HL-60/S4 (cell line): ENCODE data around the gene B4GALNT4.
"Not testable (repeated sequence)": the region's sequence is repeated elsewhere in the genome, so short reads cannot be mapped to it uniquely, and the experiment has no call there.

ENCODE experiments used
- in situ Hi-C: fragments of 300-500 bp; cut with MboI; formaldehyde crosslinking; loops from 2 replicates; pipeline ENCODE4 v1.14.3; 2022; ENCODE audit warnings: low sequenced_read_pairs

B4GALNT4 gene

GRCh38 chr11:390175-390574 is 20.9 kb downstream of the B4GALNT4 start:
- in situ Hi-C loops: no loop called here

- in situ Hi-C loops: no loop called here
Measured at GRCh38 chr11:391117-392017, 22.1 kb downstream of the B4GALNT4 start.

DNA sequence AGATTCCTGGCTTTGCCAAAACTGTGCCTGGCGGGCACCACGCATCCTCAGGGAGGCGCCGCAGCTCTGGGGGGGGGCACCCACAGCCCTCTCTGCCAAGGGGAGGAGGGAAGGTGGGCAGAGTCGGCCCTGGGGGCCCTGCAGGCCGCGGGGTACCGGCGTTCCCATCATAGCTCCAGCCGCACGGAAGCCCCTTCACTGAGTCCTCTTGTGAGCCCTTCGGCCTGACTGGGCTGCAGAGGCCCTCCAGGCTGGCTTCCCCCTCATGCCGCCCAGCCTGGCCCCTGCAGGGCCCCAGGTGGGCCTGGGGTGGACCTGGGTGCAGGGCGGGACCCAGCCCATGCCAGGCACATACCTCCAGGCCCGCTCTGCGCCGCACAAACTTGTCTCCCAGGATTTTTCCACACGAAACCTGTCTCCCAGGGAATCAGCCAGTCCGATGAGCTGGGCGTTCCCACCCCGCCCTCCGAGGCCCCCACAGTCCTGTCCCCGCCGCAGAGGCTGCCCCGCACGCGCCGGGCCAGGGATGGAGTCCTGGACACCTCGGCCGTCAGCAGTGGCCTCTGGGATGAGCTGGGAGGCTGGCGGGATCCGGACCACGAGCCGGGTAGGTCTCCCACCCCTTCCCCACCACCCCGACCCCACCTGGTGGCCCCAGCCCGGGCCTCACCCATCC is 22.9 kb downstream of the B4GALNT4 start:
- in situ Hi-C loops: no loop called here

DNA sequence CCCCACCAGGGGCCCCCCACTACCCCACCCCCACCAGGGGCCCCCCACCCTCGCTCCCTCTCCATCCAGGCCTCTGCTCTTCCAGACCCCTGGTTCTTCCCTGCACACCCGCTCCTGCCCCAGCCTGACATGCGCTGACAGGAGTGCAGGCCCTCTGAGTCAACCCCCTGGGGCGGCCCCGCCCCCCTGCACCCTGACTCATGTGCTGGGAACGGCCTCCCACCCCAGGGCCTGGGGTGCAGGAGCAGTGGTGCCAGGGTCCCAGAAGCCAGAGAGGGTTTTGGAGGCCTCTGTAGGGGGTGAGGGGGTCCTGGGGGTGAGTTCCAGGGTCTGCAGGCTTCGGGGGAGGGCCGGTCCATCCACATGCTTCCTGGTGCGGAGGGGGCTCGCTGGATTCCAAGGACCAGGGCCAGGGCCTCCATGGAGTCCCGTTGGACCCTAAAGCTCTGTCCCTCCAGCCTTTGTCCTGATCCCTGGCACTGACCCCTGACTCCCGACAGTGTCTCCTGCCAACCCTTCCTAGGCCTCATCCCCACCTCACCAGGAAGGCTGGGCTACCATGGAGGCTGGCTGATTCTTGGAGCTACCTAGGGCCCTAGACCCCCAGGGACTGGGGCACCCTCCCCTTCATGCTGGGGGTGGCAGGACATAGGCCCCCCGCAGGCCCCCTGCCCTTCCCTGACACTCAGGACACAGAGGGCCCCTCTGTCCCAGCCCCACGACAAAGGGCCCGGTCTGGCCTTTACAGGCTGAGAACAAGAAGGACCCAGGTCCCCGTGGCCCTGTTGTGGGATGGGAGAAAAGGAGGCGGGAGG is 24.1 kb downstream of the B4GALNT4 start:
- in situ Hi-C loops: no loop called here

- in situ Hi-C loops: no loop called here
Measured at GRCh38 chr11:394034-394857, 24.9 kb downstream of the B4GALNT4 start, which contains the start of gene PKP3. Gene PKP3 (plus strand): TSS chr11:394209. CDS start chr11:394293, 84 bp downstream.

DNA sequence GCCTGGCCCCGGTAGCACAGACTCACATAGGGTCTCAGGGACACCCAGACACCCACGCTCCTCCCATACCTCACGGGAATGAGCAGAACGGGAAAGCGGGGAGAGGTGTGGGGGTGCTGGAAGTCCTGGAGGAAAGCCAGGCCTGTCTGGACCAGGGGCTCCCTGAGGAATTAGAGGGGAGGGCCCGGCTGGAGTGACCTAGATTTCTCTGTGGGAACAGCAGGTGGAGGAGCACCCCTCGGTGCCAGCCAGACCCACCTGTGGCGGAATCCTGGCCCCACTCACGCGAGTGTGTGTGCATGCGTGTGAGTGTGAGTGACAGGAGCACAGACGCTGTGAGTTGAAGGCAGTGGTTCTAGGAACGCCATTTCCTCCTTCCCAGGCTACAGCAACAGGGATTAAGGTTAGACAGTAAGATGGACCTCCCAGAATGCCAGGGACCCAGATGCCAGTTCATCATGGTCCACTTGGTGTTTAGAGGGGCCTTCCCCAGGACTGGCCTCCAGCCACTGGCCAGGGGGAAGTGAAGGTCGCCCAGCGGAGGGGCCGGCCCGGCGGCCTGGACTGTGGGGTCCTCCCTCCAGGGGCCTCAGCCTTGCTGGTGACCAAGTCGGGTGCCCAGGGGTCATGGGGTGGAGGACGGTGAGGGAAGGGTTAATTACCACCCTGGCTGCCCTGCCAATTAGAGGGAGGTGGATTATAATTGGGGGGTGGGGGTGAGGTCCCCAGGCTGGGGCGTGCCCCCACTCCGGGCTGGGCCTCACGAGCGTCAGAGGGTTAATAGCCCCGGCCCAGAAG is 25.8 kb downstream of the B4GALNT4 start:
- in situ Hi-C loops: no loop called here

- in situ Hi-C loops: no loop called here
Measured at GRCh38 chr11:395866-396265, 26.6 kb downstream of the B4GALNT4 start.

DNA sequence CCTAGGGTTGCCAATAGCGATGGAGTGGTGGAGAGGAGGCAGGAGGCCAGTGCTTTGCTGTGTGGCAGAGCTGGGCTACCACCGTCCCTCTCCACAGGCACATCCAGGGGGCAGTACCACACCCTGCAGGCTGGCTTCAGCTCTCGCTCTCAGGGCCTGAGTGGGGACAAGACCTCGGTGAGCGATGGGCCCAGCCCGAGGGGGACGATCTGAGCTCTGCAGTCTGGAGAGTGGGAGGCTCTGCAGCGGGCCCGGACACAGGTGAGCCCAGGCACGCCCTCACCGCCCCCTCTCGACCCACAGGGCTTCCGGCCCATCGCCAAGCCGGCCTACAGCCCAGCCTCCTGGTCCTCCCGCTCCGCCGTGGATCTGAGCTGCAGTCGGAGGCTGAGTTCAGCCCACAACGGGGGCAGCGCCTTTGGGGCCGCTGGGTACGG is 27.2 kb downstream of the B4GALNT4 start:
- in situ Hi-C loops: no loop called here

DNA sequence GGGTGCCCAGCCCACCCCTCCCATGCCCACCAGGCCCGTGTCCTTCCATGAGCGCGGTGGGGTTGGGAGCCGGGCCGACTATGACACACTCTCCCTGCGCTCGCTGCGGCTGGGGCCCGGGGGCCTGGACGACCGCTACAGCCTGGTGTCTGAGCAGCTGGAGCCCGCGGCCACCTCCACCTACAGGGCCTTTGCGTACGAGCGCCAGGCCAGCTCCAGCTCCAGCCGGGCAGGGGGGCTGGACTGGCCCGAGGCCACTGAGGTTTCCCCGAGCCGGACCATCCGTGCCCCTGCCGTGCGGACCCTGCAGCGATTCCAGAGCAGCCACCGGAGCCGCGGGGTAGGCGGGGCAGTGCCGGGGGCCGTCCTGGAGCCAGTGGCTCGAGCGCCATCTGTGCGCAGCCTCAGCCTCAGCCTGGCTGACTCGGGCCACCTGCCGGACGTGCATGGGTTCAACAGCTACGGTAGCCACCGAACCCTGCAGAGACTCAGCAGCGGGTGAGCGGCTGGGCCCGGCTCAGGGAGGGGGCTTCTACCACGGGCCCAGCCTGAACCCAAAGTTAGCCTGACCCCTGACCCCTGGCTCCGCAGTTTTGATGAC is 27.7 kb downstream of the B4GALNT4 start:
- in situ Hi-C loops: no loop called here

- in situ Hi-C loops: no loop called here
Measured at GRCh38 chr11:398826-399225, 29.5 kb downstream of the B4GALNT4 start.

GRCh38 chr11:399731-400211 is 30.5 kb downstream of the B4GALNT4 start:
- in situ Hi-C loops: no loop called here

DNA sequence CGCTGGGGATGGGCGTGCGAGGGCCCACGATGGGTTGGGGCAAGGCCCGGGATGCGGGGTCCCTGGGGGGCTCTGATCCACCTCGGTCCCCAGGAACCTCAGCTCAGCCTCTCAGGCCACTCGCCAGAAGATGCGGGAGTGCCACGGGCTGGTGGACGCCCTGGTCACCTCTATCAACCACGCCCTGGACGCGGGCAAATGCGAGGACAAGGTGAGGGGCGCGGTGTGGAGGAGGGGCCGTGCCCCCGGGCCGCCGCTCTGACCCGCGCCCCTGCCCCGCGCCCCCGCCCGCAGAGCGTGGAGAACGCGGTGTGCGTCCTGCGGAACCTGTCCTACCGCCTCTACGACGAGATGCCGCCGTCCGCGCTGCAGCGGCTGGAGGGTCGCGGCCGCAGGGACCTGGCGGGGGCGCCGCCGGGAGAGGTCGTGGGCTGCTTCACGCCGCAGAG is 31.0 kb downstream of the B4GALNT4 start:
- in situ Hi-C loops: no loop called here

- in situ Hi-C loops: not testable (repeated sequence)
Measured at GRCh38 chr11:401196-401595, 31.9 kb downstream of the B4GALNT4 start.

DNA sequence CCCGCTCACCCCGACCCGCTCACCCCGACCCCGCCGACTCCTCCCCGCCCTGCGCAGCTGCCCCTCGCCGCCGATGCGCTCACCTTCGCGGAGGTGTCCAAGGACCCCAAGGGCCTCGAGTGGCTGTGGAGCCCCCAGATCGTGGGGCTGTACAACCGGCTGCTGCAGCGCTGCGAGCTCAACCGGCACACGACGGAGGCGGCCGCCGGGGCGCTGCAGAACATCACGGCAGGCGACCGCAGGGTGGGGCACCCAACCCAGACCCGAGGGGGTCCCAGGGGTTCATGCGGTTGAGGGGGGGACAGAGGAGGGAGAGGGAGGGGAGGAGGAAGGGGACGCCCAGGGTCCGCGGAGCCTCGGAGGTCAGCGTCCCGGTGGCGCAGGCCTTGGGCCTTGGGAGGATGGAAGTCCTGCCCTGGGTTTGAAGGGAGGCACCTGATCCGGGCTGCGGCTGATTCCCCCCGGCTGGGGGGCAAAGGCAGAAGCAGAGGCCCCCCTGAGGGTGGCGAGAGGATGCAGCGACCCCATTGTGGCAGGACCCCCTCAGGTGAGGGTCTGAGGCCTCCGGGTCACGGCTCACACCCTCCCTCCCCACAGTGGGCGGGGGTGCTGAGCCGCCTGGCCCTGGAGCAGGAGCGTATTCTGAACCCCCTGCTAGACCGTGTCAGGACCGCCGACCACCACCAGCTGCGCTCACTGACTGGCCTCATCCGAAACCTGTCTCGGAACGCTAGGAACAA is 33.9 kb downstream of the B4GALNT4 start:
- in situ Hi-C loops: no loop called here

DNA sequence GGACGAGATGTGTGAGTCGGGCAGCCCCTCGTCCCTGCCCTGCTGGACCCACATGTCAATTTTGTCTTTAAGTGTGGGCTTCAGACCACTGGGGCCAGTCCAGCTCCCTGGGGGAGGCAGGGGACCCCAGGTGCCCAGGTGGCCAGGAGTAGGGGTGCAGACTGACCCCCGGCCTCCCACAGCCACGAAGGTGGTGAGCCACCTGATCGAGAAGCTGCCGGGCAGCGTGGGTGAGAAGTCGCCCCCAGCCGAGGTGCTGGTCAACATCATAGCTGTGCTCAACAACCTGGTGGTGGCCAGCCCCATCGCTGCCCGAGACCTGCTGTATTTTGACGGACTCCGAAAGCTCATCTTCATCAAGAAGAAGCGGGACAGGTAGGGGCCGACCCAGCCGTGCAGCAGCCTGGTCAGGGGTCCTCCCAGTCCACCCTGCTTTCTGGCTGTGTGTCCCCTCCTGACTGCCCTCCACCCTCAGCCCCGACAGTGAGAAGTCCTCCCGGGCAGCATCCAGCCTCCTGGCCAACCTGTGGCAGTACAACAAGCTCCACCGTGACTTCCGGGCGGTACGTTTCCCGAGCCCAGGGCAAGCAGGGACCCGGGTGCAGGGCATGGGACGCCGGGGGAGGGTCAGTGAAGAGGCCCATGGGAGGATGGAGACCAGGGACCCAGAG is 34.6 kb downstream of the B4GALNT4 start:
- in situ Hi-C loops: no loop called here

DNA sequence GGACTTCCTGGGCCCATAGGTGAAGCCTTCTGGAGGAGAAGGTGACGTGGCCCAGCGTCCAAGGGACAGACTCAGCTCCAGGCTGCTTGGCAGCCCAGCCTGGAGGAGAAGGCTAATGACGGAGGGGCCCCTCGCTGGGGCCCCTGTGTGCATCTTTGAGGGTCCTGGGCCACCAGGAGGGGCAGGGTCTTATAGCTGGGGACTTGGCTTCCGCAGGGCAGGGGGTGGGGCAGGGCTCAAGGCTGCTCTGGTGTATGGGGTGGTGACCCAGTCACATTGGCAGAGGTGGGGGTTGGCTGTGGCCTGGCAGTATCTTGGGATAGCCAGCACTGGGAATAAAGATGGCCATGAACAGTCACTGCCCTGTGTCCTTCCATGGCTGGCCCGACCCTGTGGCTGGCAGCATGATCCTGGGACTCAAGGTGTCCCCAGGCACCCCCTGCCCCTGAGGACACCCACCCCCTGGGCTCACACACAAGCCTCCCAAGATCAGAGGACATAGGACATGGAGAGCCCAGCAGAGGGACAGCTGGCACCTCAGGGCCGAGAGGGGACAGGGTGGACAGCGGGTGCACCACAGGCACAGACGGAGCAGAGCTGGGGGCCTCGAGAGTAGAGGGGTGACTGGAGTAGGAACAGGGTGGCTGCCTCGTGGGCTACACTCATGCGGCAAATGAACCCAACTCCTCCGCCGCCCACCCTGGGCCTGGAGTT is 35.4 kb downstream of the B4GALNT4 start:
- in situ Hi-C loops: no loop called here

- in situ Hi-C loops: no loop called here
Measured at GRCh38 chr11:405323-405953, 36.1 kb downstream of the B4GALNT4 start.
